ENCODE measurements around the gene GIMAP2. TPM values are rescaled to one million over a fixed set of nuclear protein-coding genes. Genes with fewer than 3 reads are reported as not detected.

Gene GIMAP2
- total and polyA plus RNA-seq, 9 of the 15 experiments (the other 6 are each of a cell fraction or from before 2014, with no cell fraction given) = 0.37 to 1.8 (median 1.2) TPM

DNA sequence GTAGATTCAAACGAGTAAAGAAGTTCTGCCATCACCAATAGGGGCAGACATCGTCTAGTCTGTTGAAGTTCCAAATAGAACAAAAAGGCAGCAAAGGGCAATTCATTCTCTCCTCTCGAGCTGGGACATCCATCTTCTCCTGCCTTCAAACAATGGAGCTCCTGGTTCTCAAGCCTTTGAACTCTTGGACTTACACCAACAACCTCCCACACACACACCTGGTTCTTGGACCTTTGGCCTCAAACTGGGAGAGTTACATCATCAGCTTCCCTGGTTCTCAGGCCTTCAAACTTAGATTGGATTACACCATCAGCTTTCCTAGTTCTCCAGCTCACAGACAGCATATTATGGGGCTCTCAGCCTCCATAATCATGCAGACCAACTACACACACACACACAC lies 41.9 kb downstream of the GIMAP2 start:
- ChIA-PET CTCF (ENCODE audit: low intra/inter-chr PET ratio) (no interaction called here), POLR2A (interaction anchor here (0.6 kb wide), 1 partner anchor 30 kb away, joined by 3 read pairs; no protein-coding TSS in a partner anchor)
- H3K36me3 ChIP-seq (ENCODE audit: control insufficient read depth, insufficient read depth, low read length) = no peaks in the 10 kb centered on the region
- no peak overlapping the region for H3K4me3 ChIP-seq
- H2AFZ ChIP-seq (ENCODE audit: low read depth, low read length) = no peak overlapping the region
- no peaks in the 10 kb centered on the region for H4K20me1 ChIP-seq (replicated peaks; ENCODE audit: control insufficient read depth, insufficient read depth, low read length)
- H3K4me1 ChIP-seq (replicated peaks in 1 of 2; ENCODE audit: control insufficient read depth in 2 of 2, insufficient read depth in 2 of 2, low read length in 2 of 2) = no peaks in the 10 kb centered on the region
- DNase-seq (ENCODE audit: extremely low read depth in 1 of 4, low spot score in 3 of 4) (no peak), ATAC-seq (no peak), FAIRE-seq (no peak)
- no peaks in the 10 kb centered on the region for H3K79me2 ChIP-seq (ENCODE audit: control insufficient read depth, insufficient read depth, low read length)
- H3K27me3 ChIP-seq (ENCODE audit: control insufficient read depth in 2 of 2, insufficient read depth in 2 of 2, low read length in 2 of 2) = peaks cover 3 to 5% of the 10 kb centered on the region in 2 experiments; a peak in 2 of 5 replicates
- intact Hi-C loops (cut with micrococcal nuclease) (no loop called here), in situ Hi-C loops (cut with MboI) (no loop called here)
- H3K4me2 ChIP-seq (ENCODE audit: insufficient read depth, low read length) = no peak overlapping the region
- no peak overlapping the region for H3K9ac ChIP-seq (ENCODE audit: insufficient read depth in 1 of 2, low read depth in 2 of 2, low read length in 2 of 2)
- WGBS (ENCODE audit: insufficient coverage, low coverage, missing lambda C conversion rate) = 1% methylated on average over 3 of the region's 3 CpGs
- TF ChIP-seq, protein P1, sequence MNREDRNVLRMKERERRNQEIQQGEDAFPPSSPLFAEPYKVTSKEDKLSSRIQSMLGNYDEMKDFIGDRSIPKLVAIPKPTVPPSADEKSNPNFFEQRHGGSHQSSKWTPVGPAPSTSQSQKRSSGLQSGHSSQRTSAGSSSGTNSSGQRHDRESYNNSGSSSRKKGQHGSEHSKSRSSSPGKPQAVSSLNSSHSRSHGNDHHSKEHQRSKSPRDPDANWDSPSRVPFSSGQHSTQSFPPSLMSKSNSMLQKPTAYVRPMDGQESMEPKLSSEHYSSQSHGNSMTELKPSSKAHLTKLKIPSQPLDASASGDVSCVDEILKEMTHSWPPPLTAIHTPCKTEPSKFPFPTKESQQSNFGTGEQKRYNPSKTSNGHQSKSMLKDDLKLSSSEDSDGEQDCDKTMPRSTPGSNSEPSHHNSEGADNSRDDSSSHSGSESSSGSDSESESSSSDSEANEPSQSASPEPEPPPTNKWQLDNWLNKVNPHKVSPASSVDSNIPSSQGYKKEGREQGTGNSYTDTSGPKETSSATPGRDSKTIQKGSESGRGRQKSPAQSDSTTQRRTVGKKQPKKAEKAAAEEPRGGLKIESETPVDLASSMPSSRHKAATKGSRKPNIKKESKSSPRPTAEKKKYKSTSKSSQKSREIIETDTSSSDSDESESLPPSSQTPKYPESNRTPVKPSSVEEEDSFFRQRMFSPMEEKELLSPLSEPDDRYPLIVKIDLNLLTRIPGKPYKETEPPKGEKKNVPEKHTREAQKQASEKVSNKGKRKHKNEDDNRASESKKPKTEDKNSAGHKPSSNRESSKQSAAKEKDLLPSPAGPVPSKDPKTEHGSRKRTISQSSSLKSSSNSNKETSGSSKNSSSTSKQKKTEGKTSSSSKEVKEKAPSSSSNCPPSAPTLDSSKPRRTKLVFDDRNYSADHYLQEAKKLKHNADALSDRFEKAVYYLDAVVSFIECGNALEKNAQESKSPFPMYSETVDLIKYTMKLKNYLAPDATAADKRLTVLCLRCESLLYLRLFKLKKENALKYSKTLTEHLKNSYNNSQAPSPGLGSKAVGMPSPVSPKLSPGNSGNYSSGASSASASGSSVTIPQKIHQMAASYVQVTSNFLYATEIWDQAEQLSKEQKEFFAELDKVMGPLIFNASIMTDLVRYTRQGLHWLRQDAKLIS (CRISPR knock-in tag; IDR thresholded peaks at IDR 0.05) = no peak
- TF ChIP-seq ZNF143 (CRISPR knock-in tag; IDR thresholded peaks at IDR 0.05) = no peak
- TF ChIP-seq GABPB1 (CRISPR knock-in tag; IDR thresholded peaks at IDR 0.05) = no peak
- TF ChIP-seq, protein P2, sequence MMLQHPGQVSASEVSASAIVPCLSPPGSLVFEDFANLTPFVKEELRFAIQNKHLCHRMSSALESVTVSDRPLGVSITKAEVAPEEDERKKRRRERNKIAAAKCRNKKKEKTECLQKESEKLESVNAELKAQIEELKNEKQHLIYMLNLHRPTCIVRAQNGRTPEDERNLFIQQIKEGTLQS (IDR thresholded peaks at IDR 0.05) = 0 out of 2 replicates have a peak, but pooled peaks have one; percentile 8
- TF ChIP-seq, protein P2 (CRISPR knock-in tag; conservative IDR thresholded peaks at IDR 0.05) = no peak
- H3K9me1 ChIP-seq (ENCODE audit: control insufficient read depth, insufficient read depth, low read length) = no peaks in the 10 kb centered on the region
- BruUV-seq (replicated peaks) = no TSS peak
- H3K9me3 ChIP-seq (replicated peaks; ENCODE audit: control insufficient read depth, insufficient read depth, low read depth, low read length) = no peaks in the 10 kb centered on the region
- no peak overlapping the region for H3K27ac ChIP-seq (ENCODE audit: extremely low read depth, low read depth, low read length)

Data from K562 (cell line).